Colon (tissue), 2 donors: ENCODE results near the gene EXOC2.

Experiments used
- FAIRE-seq: peaks from 2 replicates; lab custom pipeline; 2012; peaks lifted over from hg19 to GRCh38; lab: Jason Lieb, UNC
- donor health status: control.
- donor health status: control.

EXOC2 gene, protein sequence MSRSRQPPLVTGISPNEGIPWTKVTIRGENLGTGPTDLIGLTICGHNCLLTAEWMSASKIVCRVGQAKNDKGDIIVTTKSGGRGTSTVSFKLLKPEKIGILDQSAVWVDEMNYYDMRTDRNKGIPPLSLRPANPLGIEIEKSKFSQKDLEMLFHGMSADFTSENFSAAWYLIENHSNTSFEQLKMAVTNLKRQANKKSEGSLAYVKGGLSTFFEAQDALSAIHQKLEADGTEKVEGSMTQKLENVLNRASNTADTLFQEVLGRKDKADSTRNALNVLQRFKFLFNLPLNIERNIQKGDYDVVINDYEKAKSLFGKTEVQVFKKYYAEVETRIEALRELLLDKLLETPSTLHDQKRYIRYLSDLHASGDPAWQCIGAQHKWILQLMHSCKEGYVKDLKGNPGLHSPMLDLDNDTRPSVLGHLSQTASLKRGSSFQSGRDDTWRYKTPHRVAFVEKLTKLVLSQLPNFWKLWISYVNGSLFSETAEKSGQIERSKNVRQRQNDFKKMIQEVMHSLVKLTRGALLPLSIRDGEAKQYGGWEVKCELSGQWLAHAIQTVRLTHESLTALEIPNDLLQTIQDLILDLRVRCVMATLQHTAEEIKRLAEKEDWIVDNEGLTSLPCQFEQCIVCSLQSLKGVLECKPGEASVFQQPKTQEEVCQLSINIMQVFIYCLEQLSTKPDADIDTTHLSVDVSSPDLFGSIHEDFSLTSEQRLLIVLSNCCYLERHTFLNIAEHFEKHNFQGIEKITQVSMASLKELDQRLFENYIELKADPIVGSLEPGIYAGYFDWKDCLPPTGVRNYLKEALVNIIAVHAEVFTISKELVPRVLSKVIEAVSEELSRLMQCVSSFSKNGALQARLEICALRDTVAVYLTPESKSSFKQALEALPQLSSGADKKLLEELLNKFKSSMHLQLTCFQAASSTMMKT

DNA sequence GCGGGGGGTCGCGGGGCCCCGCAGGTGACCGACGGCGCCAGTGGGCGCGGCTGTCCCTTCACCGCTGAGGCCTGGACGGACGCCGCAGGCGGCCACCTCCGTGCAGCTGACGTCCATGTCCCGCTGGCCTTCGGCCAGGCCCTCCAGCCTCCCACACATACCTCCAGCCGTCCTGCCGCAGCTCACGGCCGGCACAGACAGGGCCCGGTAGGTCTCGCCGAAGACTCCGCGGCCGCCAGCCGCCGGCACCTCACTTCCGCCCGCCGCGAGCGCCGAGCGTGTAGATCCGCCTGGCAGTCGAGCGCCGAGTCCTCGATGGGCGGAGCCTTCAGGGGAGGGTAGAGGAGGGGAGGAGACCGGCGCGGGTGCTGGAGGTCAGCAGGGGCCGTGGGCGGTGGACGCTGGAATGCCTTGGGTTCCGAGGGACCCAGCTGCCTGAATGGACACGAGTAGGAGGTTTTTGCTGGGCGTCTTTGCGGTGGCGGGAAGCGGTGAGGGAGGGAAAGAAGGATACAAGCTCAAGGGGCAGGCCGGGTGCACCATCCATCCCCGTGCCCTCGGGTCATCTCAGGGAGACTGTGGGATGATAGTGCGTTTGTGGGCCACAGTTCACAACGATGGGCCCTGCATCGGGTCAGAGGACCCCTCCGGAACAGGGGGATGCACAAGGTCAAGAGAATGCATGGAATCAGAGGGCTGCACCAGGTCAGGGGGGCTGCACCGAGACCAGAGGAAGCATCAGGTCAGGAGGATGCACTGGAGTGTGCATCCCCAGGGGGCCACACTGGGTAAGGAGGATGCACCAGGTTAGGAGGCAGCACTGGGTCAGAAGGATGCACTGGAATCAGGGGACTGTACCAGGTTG lies at the start of gene EXOC2:
EXOC2 (minus strand) TSS at position 282 of the 865 bp plus-strand sequence. CDS start 55,321 bp downstream, outside the sequence.
- FAIRE-seq = no peak

DNA sequence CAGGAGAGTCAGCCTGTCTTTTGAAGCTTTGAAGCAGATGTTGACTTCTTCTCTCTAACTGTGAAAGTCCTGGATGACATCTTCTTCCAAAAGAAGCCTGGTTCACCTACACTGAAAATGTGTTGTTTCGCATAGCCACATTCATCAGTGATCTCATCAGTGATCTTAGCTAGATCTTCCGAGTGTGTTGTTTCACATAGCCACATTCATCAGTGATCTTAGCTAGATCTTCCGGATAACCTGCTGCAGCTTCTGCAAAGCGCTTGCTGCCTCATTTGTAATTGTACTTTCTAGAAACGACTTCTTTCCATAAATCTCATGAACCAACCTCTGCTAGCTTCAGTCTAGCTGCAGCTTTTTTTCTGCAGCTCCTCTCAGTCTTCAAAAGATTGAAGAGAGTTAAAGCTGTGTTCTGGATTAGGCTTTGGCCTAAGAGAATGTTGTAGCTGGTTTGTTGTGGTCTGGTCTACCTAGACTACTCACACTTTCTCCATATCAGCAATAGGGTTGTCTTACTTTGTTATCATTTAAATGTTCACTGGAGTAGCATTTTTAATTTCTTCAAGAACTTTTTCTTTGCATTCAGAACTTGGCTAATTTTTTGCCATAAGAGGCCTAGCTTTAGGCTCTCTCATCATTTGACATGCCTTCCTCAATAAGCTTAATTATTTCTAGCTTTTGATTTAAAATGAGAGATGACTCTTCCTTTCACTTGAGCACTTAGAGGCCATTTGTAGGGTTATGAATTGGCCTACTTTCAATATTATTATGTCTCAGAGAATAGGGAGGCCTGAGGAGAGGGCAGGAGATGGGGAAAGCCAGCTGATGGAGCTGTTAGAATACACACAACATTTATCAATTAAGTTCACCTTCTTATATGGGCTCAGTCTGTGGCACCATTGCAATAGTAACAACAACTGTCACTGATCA lies 48.7 kb upstream of the EXOC2 start:
- FAIRE-seq = no peak

DNA sequence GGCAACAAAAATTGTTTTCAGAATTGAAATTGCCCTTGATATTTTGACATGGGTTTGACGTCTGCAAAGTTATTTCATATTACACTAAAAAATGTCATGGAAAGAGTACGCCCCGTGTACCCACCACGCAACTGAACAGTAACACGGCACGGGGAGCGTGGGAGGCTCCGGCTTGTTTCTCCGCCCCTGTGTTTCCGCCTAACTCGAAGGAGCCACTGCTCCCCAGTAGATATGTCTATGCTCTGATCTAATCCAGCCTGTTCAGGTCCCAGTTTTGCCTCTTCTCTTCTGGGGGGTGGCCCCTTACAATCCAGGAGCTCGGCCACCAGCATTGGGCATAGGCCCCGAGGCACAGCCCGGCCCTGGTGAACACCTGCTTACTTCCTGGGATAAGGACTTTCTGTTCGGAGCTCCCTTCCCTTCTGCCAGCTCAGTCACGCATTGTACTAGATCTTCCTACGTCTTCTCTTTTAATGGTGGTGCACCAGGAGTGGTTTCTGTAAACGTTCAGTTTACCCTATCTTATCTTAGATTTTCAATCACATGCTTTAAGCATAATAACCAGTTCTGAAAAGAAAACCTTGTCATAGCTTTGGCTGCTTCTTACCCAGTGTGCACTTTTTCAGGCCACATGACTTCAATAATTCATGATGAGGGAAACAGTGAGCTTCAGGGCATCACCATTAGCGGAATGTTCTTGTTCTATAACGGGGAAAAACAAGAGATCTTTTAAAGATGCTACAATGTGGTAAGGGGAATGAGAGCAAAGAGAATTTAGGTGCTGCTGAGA lies 43.9 kb upstream of the EXOC2 start:
- FAIRE-seq = no peak

DNA sequence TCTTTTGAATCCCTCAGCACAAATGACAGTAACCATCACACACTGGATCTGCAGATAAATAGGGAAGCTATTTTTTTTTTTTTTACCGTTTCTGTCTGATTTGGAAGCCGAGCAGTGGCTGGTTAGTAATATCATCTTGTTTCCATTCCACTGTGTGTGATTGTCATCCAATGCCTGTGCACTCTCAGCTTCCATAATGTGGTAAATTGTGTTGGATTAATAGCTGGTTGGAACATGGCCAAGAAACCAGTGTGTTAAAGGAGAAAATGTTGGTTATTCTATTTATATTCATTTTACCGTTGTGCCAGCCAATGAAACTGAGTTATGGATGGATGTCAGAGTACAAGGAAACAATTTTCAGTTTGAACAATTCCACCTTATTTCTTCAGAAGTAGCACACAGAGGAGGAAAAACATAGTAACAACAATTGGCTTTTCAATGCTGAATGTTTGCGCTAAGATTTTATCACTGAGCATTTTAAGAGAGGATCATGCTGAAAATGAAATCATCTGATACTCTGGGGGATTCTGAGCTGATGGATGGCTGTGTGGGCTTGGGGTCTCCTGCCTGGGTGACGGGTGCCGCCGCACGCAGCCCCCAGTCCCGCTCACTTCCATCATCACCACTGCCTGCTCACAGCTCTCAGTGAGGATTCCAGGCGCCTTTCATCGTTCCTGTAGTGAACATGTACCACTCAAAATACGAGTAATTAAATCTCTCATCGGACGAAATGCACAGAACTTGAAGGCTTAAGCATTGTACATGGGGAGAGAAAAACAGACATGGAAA lies 40.7 kb upstream of the EXOC2 start:
- FAIRE-seq = no peak

DNA sequence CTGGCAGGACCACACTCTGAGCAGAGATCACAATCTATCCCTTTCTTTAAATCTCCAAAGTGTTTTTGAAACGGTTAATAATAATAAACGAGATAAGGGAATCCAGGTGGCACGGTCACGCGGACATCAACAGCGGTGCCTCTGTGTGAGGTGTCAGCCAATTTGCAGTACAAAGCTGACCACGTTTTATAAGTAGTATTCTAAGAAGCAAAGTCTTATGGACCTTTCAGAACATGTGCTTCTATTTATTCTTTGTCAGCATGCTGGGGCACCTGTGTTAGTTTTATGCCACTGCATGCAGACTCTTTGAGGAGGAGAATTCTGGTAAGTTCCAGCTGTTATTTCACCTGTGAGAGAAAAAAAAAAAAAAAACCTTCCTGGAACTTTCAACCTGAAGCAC lies 39.0 kb upstream of the EXOC2 start:
- no peak for FAIRE-seq

DNA sequence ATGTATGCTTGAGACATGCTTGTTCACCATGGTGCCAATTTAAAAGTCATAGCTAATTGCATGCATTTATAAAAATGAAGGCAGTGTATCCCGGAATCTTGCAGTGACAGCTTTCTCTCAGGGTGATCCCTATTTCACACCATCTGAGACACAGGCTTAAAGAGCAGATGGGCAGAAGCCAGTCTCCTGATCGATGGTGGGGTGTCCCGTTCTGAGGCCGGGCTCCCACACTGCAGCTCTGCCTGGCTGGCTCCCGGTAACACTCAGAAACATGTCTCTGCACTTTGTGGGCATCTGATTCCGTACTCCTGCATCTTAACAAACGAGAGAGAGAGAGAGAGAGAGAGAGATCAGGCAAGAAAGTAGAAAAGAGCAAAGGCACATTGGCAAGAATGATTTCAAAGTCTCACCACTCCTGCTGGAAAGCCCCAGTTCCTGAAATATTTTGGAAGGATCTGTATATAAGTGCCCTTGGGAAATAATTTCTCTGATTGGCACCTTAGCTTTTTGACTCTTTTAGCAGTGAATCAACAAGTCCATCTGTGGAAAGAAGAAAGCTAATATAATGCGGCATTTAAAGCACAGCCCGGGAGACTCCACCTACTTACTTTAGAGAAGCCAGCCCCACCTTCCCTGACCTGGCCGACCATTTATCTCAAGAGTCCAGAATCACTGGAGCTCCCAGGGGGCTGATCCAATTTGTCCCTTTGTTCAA lies 36.8 kb upstream of the EXOC2 start:
- no peak for FAIRE-seq

DNA sequence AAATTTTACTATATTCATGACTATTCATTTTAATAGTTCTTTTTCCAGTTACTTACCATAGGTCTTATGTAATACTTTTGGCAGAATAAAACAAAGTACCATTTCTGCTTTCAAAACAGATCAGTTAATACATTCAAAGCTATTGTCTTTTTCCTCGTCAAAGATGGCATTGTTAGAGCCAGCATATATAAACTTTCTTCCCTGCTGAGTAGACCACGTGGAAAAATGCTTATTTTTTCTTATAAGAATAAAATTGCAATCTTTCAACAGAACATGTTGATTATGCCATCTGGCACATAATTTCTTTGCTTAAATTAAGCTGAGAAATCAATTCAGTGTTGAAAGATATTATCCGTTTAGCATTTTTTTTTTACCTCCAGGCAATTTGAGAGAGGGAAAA lies 34.9 kb upstream of the EXOC2 start:
- FAIRE-seq = no peak

DNA sequence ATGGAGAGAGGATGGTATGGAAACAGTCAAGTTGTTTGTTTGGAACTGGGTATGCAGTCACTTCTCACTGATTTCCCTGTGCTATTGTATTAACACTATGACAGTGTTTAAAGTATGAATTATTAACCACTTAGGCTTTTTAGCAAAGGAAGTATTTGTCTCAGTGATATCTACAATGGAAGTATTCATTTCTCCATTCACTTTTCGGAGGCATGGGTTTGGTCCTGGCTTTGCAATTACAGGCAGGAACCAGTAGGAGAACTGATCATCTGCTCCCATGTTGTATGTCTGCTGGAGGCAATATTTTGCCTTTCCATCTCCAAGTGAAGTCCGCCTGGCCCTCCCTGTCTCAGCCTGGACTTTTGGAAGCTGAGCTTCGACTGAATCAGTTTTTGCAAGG lies 30.6 kb upstream of the EXOC2 start:
- FAIRE-seq = no peak

DNA sequence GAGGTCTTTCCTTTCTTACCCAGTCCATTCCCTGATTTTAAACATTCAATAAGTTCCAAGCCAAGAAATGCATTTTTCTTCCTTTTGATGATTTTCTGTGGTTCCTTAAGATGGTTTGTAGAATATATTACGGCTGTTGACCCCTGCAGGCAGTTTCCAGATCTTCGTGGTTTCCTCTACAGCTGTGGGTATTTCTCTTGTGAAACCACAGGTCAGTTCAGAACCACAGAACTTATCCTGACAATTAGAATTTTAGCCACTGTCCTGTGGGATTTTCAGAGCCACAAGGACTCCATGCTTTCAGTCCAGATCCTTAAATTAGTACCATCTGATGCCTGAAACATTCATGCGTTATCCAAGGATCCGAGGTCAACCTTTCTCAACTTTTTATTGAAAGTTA lies 29.7 kb upstream of the EXOC2 start:
- no peak for FAIRE-seq

DNA sequence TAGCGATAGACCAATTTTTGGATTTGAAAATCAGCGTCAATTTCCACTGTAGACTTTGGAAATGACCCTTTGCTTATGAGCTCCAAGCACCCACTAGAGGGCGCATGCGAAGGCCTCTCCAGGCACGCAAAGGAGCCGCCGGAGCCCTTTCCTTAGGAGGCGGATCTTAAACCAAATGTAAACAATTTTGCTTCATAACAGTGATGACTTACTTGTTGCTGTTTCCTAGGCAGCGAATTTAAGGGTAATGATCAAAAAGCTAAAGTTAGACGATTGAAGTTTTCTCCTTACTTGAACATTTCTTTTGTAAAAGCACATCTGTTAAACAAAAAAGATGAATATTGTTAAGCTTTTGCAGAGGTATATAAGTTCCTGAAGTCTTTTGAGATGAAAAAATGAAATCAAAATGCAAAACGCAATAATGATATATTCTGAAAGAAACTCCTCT lies 29.2 kb upstream of the EXOC2 start:
- FAIRE-seq = peak; percentile 33

DNA sequence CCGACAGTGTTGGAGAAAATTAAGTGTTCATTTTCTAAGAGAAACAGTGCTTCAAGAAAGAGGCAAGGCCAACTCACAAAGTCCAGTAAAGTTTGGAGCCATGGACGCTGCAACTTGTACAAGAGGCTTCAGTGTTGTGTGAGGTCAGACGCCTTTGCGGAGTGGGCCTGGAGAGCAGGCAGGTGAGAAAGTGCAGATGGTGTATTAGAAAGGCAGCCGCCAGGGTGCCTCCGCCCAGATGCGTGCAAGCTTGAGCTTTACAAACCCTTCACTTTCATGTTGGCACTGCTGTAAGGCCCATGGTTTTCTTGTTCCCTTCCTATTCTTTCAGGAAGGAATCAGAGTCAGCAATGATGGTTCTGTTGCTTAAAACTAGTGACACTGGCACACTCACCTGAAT lies 25.4 kb upstream of the EXOC2 start:
- no peak for FAIRE-seq

DNA sequence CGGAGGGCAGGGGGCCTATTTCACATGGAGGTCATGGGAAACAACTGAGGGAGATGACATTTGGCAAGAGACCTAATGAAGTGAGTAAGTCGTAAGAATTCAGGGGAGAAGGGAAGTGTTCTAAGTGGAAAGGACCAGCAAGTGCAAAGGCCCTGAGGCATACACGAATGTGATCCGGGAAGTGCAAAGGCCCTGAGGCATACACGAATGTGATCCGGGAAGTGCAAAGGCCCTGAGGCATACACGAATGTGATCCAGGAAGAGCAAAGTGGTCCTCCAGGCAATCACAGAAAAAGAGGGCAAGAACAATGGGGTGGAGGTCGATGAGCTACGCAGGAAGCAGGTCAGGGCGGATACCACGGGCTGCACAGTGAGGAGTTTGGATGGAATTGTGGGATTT lies 24.2 kb upstream of the EXOC2 start:
- FAIRE-seq = no peak

DNA sequence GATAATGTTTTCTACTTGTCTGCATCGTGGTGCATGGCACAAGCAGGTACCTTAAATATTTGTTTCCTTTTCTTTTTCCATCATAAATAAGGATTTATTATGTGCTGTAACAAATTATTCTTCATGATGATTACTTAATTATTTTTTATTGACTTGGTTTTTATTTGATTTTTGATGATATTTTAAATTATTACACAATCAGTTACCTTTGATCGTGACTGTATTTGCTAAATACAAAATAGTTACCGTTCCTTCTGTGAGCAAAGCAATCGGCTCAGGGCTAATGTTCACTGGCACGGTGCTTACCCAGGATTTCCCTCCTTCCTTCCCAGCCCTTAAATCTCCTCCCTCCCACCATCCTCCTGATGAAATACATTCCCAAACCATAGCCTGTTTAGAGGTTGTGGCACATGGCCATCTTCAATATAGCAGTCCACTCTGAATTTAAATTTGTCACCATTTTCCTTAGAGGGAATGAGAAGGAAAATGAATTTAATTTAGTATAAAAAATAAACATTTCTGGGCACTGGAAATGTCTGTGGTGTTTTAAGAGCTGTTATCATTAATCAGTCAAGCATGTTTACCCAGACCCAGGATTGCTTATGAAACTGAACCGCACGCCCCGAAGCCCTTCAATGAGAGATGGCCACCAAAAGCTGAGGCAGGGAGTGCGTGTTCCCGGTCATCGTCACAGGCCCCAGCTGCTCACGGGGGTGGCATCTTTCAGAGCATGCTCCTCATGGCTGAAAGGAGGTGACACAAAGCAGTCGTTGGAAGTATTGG lies 23.0 kb upstream of the EXOC2 start:
- no peak for FAIRE-seq

DNA sequence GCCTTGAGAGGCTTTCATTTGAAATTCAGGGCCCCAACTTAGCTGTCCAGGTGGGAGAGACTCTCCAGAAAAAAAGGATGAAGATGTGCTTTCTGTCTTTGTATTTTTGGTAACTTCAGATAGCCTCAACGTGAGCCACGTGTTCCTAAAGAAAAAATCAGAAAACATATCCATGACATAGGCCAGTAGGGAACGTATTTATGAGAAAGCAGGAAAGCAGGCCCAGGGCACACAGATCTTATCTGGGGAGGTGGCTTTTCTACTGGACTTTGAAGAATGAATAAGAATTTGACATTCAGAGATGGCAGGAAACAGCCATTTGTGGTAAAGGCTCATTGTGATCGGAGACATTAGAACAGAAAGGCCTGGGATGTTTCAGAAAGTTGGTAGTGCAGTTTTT lies 21.2 kb upstream of the EXOC2 start:
- no peak for FAIRE-seq

DNA sequence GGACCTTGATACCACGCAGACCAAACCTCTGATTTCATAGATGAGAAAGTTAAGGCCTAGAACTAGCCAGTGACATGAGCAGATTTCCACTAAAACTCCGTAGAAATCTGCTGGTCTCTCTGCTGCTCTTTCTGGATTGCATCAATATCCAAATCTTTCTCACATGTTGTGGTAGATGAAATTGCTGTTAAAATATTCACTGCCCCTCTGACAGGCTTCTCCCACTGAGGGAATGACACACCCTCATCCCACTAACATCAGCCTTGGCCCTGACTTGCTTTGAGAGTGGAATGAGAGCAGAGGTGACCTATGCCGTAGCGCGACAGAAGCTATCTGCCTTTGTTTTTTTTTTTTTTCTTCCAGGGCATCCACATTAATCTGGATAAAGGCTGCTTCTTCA lies 20.4 kb upstream of the EXOC2 start:
- FAIRE-seq = no peak

DNA sequence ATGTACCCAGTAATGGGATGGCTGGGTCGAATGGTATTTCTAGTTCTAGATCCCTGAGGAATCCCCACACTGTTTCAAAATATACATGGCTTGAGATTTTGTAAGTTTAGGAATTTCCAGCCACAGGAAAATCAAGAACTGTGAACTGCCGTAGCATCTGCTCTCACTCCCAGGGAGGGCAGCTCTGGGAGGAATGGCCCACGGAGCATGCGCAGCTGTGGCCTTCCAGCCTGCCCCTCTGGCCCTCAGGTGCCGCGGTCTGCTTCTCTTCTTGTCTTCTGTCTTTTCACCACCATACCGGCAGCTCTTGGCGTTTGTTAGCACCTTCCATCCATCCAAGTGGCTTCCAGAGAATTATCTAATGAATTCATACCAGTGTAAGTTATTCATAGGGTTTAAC lies 19.9 kb upstream of the EXOC2 start:
- no peak for FAIRE-seq

DNA sequence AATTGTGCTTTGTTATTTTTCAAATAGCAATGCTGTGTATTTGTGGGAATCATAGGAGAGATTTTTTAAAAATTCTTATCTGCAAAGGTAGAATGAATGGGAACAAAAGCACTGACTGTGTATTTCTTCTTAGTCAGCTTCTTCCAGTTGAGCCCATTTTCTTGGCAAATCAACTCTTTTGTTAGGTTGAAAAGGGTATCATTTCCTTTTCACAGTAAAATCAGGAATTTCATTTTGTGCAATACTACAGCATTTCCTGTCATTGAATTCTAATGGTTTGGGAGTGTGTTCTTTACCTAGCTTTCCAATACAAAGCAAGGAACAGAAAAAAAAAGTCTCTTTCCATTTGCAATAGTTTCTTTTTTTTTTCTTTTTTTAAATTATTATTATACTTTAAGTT lies 19.0 kb upstream of the EXOC2 start:
- no peak for FAIRE-seq
